GM23338 (cell line): ENCODE results near the gene SLC52A1. TPM values are rescaled to one million over a fixed set of nuclear protein-coding genes. Genes with fewer than 3 reads are reported as not detected.

Experiments
- ATAC-seq: fragments of 200-7000 bp; cut with Tn5 transposase; 3 replicates; pipeline ENCODE4 v1.9.1; 2020
- DNase-seq: peaks from one replicate; pipeline ENCODE4 v3.0.0-alpha.2; 2015; ENCODE audit warnings: low spot score
- H2AFZ ChIP-seq: fragments of 200-600 bp; sonication (generic); 2 replicates; pipeline ENCODE4 v1.8.0; 2016; ENCODE audit warnings: antibody characterized with exemption, mild to moderate bottlenecking, moderate library complexity
- H3F3A ChIP-seq: fragments of 200-600 bp; sonication (generic); replicated peaks from 2 replicates; pipeline ENCODE4 v1.8.0; 2017; ENCODE audit warnings: antibody characterized with exemption, mixed run types, low read depth
- H3K27ac ChIP-seq: fragments of 200-600 bp; sonication (generic); 2 replicates; pipeline ENCODE4 v1.6.1; 2016; ENCODE audit warnings: low read depth
- H3K27me3 ChIP-seq: fragments of 200-600 bp; sonication (generic); 2 replicates; pipeline ENCODE4 v1.8.0; 2016; ENCODE audit warnings: mild to moderate bottlenecking, mixed run types, moderate library complexity; ENCODE audit not compliant: insufficient read depth
- H3K36me3 ChIP-seq: fragments of 200-600 bp; sonication (generic); 2 replicates; pipeline ENCODE4 v1.8.0; 2016; ENCODE audit warnings: mild to moderate bottlenecking; ENCODE audit not compliant: insufficient read depth
- H3K4me1 ChIP-seq: fragments of 200-600 bp; sonication (generic); 2 replicates; pipeline ENCODE4 v1.8.0; 2016; ENCODE audit warnings: mild to moderate bottlenecking, moderate library complexity; ENCODE audit not compliant: insufficient read depth
- H3K4me2 ChIP-seq: fragments of 200-600 bp; sonication (generic); 2 replicates; pipeline ENCODE4 v1.7.1; 2017; ENCODE audit warnings: mixed run types
- H3K4me3 ChIP-seq: fragments of 200-600 bp; sonication (generic); 2 replicates; pipeline ENCODE4 v1.6.1; 2016; ENCODE audit warnings: mixed run types
- H3K79me2 ChIP-seq: fragments of 200-600 bp; sonication (generic); replicated peaks from 2 replicates; pipeline ENCODE4 v1.8.0; 2017; ENCODE audit warnings: mild to moderate bottlenecking; ENCODE audit not compliant: insufficient read depth
- H3K9me2 ChIP-seq: fragments of 200-600 bp; sonication (generic); 2 replicates; pipeline ENCODE4 v1.8.0; 2017; ENCODE audit not compliant: insufficient read depth
- H4K20me1 ChIP-seq: fragments of 200-600 bp; sonication (generic); replicated peaks from 2 replicates; pipeline ENCODE4 v1.8.0; 2017; ENCODE audit warnings: mild to moderate bottlenecking; ENCODE audit not compliant: insufficient read depth
- H3K27ac Mint-ChIP-seq: 2 replicates; pipeline ENCODE4 v1.8.0; 2020; ENCODE audit warnings: inconsistent platforms, mild to moderate bottlenecking, moderate library complexity, mixed read lengths
- H3K27me3 Mint-ChIP-seq: 3 replicates; pipeline ENCODE4 v1.8.0; 2022; ENCODE audit warnings: low read depth, mild to moderate bottlenecking, moderate library complexity, mixed read lengths, inconsistent platforms; ENCODE audit not compliant: insufficient read depth, poor library complexity
- H3K36me3 Mint-ChIP-seq: 3 replicates; pipeline ENCODE4 v1.8.0; 2021; ENCODE audit warnings: low read depth, mild to moderate bottlenecking, inconsistent platforms, moderate library complexity, mixed read lengths
- H3K4me1 Mint-ChIP-seq: 3 replicates; pipeline ENCODE4 v1.8.0; 2020; ENCODE audit warnings: mild to moderate bottlenecking, inconsistent platforms, mixed read lengths
- H3K4me3 Mint-ChIP-seq: 3 replicates; pipeline ENCODE4 v1.8.0; 2021; ENCODE audit warnings: moderate library complexity, mild to moderate bottlenecking, inconsistent platforms, mixed read lengths
- H3K9me3 Mint-ChIP-seq: 3 replicates; pipeline ENCODE4 v1.8.0; 2020; ENCODE audit warnings: moderate library complexity, mild to moderate bottlenecking, inconsistent platforms, mixed read lengths
- CREB1 ChIP-seq: fragments of 250-450 bp; sonication (Bioruptor Pico); IDR thresholded peaks from 2 replicates; pipeline ENCODE4 v1.5.0; 2020; ENCODE audit warnings: low read depth, mild to moderate bottlenecking, moderate library complexity
- EZH2 ChIP-seq: fragments of 200-600 bp; sonication (generic); IDR thresholded peaks from one replicate; pipeline ENCODE4 v1.8.0; 2017; ENCODE audit warnings: antibody characterized with exemption, mild to moderate bottlenecking, low read depth; ENCODE audit not compliant: unreplicated experiment
- EZH2phosphoT487 ChIP-seq: fragments of 200-600 bp; sonication (generic); IDR thresholded peaks from one replicate; pipeline ENCODE4 v1.8.1; 2018; ENCODE audit warnings: antibody characterized with exemption; ENCODE audit not compliant: unreplicated experiment
- JUNB ChIP-seq: IDR thresholded peaks from one replicate; pipeline ENCODE4 v1.6.1; 2016; ENCODE audit warnings: antibody characterized with exemption; ENCODE audit not compliant: unreplicated experiment
- POLR2AphosphoS5 ChIP-seq: IDR thresholded peaks from 2 replicates; pipeline ENCODE4 v1.6.1; 2016; ENCODE audit warnings: antibody characterized with exemption, low read depth
- STAT1 ChIP-seq: IDR thresholded peaks from one replicate; pipeline ENCODE4 v1.6.1; 2016; ENCODE audit warnings: antibody characterized with exemption; ENCODE audit not compliant: unreplicated experiment
- ZNF114 ChIP-seq: fragments of 250-450 bp; sonication (Bioruptor Pico); IDR thresholded peaks from 2 replicates; pipeline ENCODE4 v1.5.0; 2020; ENCODE audit warnings: mild to moderate bottlenecking, moderate library complexity
- ZNF331 ChIP-seq: fragments of 250-450 bp; sonication (Bioruptor Pico); IDR thresholded peaks from 2 replicates; pipeline ENCODE4 v1.5.0; 2020; ENCODE audit warnings: low read depth, mild to moderate bottlenecking, moderate library complexity
- polyA plus RNA-seq: library from polyadenylated mRNA; unstranded; fragments of >200 nt; fragmentation: Nextera tagmentation; extraction: Ambion mirVana; gene quantifications from 2 replicates; pipeline ENCODE4 v1.2.1, GENCODE V29; 2016
- total RNA-seq: library from RNA; depleted of rRNA; stranded (reverse); fragments of >200 nt; shearing (Covaris generic); gene quantifications from 2 replicates; pipeline ENCODE4 v1.2.3, GENCODE V29; 2014
- TF ChIP-seq, protein P1 (sequence below): fragments of 250-450 bp; sonication (Bioruptor Pico); IDR thresholded peaks from 2 replicates; pipeline ENCODE4 v1.5.0; 2020; ENCODE audit warnings: mild to moderate bottlenecking, moderate library complexity
- TF ChIP-seq, protein P2 (sequence below): IDR thresholded peaks from 2 replicates; pipeline ENCODE4 v1.6.1; 2016; ENCODE audit warnings: antibody characterized with exemption
- TF ChIP-seq, protein P3 (sequence below), 2 experiments: fragments of 200-600 bp in 1 of 2; sonication (generic) in 1 of 2; conservative IDR thresholded peaks; 2 replicates each; pipeline versions ENCODE4 v1.5.1 to v1.6.1; 2016 to 2017; ENCODE audit warnings: antibody characterized with exemption in 2 of 2, low read depth in 2 of 2, mild to moderate bottlenecking in 2 of 2, moderate library complexity in 1 of 2
- TF ChIP-seq, protein P4 (sequence below): IDR thresholded peaks from one replicate; pipeline ENCODE4 v1.6.1; 2018; ENCODE audit warnings: antibody characterized with exemption; ENCODE audit not compliant: unreplicated experiment

SLC52A1 gene
- total and polyA plus RNA-seq, 2 experiments from 2014 or later, result 0.21 to 0.63 TPM

GRCh38 chr17:5011928-5012327 is 23.3 kb downstream of the SLC52A1 start (continued):
- TF ChIP-seq, protein P1, sequence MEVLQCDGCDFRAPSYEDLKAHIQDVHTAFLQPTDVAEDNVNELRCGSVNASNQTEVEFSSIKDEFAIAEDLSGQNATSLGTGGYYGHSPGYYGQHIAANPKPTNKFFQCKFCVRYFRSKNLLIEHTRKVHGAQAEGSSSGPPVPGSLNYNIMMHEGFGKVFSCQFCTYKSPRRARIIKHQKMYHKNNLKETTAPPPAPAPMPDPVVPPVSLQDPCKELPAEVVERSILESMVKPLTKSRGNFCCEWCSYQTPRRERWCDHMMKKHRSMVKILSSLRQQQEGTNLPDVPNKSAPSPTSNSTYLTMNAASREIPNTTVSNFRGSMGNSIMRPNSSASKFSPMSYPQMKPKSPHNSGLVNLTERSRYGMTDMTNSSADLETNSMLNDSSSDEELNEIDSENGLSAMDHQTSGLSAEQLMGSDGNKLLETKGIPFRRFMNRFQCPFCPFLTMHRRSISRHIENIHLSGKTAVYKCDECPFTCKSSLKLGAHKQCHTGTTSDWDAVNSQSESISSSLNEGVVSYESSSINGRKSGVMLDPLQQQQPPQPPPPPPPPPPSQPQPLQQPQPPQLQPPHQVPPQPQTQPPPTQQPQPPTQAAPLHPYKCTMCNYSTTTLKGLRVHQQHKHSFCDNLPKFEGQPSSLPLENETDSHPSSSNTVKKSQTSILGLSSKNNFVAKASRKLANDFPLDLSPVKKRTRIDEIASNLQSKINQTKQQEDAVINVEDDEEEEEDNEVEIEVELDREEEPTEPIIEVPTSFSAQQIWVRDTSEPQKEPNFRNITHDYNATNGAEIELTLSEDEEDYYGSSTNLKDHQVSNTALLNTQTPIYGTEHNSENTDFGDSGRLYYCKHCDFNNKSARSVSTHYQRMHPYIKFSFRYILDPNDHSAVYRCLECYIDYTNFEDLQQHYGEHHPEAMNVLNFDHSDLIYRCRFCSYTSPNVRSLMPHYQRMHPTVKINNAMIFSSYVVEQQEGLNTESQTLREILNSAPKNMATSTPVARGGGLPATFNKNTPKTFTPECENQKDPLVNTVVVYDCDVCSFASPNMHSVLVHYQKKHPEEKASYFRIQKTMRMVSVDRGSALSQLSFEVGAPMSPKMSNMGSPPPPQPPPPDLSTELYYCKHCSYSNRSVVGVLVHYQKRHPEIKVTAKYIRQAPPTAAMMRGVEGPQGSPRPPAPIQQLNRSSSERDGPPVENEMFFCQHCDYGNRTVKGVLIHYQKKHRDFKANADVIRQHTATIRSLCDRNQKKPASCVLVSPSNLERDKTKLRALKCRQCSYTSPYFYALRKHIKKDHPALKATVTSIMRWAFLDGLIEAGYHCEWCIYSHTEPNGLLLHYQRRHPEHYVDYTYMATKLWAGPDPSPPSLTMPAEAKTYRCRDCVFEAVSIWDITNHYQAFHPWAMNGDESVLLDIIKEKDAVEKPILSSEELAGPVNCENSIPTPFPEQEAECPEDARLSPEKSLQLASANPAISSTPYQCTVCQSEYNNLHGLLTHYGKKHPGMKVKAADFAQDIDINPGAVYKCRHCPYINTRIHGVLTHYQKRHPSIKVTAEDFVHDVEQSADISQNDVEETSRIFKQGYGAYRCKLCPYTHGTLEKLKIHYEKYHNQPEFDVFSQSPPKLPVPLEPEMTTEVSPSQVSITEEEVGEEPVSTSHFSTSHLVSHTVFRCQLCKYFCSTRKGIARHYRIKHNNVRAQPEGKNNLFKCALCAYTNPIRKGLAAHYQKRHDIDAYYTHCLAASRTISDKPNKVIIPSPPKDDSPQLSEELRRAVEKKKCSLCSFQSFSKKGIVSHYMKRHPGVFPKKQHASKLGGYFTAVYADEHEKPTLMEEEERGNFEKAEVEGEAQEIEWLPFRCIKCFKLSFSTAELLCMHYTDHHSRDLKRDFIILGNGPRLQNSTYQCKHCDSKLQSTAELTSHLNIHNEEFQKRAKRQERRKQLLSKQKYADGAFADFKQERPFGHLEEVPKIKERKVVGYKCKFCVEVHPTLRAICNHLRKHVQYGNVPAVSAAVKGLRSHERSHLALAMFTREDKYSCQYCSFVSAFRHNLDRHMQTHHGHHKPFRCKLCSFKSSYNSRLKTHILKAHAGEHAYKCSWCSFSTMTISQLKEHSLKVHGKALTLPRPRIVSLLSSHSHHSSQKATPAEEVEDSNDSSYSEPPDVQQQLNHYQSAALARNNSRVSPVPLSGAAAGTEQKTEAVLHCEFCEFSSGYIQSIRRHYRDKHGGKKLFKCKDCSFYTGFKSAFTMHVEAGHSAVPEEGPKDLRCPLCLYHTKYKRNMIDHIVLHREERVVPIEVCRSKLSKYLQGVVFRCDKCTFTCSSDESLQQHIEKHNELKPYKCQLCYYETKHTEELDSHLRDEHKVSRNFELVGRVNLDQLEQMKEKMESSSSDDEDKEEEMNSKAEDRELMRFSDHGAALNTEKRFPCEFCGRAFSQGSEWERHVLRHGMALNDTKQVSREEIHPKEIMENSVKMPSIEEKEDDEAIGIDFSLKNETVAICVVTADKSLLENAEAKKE (CRISPR knock-in tag), result no peak

GRCh38 chr17:5003214-5003867 is 31.9 kb downstream of the SLC52A1 start:
- H3K36me3 Mint-ChIP-seq, result peaks cover 74% of the 10 kb centered on the region
- no peaks in the 10 kb centered on the region; the same call in none of the 2 replicates for H4K20me1 ChIP-seq
- peaks cover 18% of the 10 kb centered on the region for H3K4me1 Mint-ChIP-seq
- no peak overlapping the region for H3K27ac Mint-ChIP-seq
- H3K79me2 ChIP-seq, result peaks cover 16% of the 10 kb centered on the region
- H3K9me3 Mint-ChIP-seq, result no peaks in the 10 kb centered on the region
- no peak overlapping the region for H3K4me2 ChIP-seq
- no peaks in the 10 kb centered on the region for H3F3A ChIP-seq
- ATAC-seq (no peak), DNase-seq (no peak)
- H3K36me3 ChIP-seq, result peaks cover 40% of the 10 kb centered on the region
- H3K9me2 ChIP-seq, result no peaks in the 10 kb centered on the region
- H3K4me1 ChIP-seq, result peaks cover 15% of the 10 kb centered on the region; the same call in 1 of the 2 replicates
- H3K27me3 Mint-ChIP-seq, result peaks cover 14% of the 10 kb centered on the region
- TF ChIP-seq, protein P2, sequence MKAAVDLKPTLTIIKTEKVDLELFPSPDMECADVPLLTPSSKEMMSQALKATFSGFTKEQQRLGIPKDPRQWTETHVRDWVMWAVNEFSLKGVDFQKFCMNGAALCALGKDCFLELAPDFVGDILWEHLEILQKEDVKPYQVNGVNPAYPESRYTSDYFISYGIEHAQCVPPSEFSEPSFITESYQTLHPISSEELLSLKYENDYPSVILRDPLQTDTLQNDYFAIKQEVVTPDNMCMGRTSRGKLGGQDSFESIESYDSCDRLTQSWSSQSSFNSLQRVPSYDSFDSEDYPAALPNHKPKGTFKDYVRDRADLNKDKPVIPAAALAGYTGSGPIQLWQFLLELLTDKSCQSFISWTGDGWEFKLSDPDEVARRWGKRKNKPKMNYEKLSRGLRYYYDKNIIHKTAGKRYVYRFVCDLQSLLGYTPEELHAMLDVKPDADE, result no peak
- TF ChIP-seq, protein P3, sequence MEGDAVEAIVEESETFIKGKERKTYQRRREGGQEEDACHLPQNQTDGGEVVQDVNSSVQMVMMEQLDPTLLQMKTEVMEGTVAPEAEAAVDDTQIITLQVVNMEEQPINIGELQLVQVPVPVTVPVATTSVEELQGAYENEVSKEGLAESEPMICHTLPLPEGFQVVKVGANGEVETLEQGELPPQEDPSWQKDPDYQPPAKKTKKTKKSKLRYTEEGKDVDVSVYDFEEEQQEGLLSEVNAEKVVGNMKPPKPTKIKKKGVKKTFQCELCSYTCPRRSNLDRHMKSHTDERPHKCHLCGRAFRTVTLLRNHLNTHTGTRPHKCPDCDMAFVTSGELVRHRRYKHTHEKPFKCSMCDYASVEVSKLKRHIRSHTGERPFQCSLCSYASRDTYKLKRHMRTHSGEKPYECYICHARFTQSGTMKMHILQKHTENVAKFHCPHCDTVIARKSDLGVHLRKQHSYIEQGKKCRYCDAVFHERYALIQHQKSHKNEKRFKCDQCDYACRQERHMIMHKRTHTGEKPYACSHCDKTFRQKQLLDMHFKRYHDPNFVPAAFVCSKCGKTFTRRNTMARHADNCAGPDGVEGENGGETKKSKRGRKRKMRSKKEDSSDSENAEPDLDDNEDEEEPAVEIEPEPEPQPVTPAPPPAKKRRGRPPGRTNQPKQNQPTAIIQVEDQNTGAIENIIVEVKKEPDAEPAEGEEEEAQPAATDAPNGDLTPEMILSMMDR (conservative IDR thresholded peaks at IDR 0.05; ENCODE audit: low read depth in 2 of 2), result no peak
- TF ChIP-seq CREB1 (CRISPR knock-in tag), result no peak
- no peak for TF ChIP-seq EZH2
- TF ChIP-seq, protein P4, sequence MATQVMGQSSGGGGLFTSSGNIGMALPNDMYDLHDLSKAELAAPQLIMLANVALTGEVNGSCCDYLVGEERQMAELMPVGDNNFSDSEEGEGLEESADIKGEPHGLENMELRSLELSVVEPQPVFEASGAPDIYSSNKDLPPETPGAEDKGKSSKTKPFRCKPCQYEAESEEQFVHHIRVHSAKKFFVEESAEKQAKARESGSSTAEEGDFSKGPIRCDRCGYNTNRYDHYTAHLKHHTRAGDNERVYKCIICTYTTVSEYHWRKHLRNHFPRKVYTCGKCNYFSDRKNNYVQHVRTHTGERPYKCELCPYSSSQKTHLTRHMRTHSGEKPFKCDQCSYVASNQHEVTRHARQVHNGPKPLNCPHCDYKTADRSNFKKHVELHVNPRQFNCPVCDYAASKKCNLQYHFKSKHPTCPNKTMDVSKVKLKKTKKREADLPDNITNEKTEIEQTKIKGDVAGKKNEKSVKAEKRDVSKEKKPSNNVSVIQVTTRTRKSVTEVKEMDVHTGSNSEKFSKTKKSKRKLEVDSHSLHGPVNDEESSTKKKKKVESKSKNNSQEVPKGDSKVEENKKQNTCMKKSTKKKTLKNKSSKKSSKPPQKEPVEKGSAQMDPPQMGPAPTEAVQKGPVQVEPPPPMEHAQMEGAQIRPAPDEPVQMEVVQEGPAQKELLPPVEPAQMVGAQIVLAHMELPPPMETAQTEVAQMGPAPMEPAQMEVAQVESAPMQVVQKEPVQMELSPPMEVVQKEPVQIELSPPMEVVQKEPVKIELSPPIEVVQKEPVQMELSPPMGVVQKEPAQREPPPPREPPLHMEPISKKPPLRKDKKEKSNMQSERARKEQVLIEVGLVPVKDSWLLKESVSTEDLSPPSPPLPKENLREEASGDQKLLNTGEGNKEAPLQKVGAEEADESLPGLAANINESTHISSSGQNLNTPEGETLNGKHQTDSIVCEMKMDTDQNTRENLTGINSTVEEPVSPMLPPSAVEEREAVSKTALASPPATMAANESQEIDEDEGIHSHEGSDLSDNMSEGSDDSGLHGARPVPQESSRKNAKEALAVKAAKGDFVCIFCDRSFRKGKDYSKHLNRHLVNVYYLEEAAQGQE, result no peak
- TF ChIP-seq STAT1, result no peak
- TF ChIP-seq ZNF331 (CRISPR knock-in tag), result no peak
- no peak for TF ChIP-seq JUNB
- TF ChIP-seq POLR2AphosphoS5, result no peak
- no peak for TF ChIP-seq EZH2phosphoT487
- no peak for TF ChIP-seq ZNF114 (CRISPR knock-in tag)
- H3K4me3 Mint-ChIP-seq, result no peak overlapping the region
- H2AFZ ChIP-seq, result no peak overlapping the region
- no peak overlapping the region for H3K4me3 ChIP-seq
- H3K27ac ChIP-seq, result no peak overlapping the region
- no peaks in the 10 kb centered on the region for H3K27me3 ChIP-seq
